Suppressor macrophage treated with lipopolysaccharide for 4 hours (primary cell): Measurements from ENCODE around the gene DUS1L.

Experiments
- DNase-seq: peaks from one replicate; pipeline ENCODE4 v3.0.0-alpha.2; 2020

DUS1L gene

GRCh38 chr17:82076018-82076784 lies 10.6 kb upstream of the DUS1L start:
- DNase-seq: no peak

DNA sequence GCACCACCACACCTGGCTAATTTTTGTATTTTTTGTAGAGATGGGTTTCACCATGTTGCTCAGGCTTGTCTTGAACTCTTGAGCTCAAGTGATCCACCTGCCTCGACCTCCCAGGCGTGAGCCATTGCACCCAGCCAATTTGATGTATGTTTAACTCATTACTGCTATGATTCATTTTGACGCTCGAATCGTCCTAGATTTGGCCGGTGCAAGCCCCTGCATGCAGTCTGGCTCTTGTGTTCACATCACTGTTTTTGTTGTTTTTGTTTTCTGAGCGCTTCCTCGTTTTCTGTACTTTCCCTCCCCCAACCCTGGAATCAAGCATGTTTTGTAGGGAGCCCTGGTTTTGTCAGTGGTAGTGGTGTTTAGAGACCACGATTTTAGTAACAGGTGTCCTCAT lies 7.8 kb upstream of the DUS1L start:
- DNase-seq: no peak

GRCh38 chr17:82072827-82073226 lies 7.2 kb upstream of the DUS1L start:
- DNase-seq: no peak

GRCh38 chr17:82070611-82071010 lies 5.0 kb upstream of the DUS1L start:
- DNase-seq: no peak

- DNase-seq: peak; percentile 29
Measured at GRCh38 chr17:82065193-82065637, 389 bp downstream of the DUS1L start.

DNA sequence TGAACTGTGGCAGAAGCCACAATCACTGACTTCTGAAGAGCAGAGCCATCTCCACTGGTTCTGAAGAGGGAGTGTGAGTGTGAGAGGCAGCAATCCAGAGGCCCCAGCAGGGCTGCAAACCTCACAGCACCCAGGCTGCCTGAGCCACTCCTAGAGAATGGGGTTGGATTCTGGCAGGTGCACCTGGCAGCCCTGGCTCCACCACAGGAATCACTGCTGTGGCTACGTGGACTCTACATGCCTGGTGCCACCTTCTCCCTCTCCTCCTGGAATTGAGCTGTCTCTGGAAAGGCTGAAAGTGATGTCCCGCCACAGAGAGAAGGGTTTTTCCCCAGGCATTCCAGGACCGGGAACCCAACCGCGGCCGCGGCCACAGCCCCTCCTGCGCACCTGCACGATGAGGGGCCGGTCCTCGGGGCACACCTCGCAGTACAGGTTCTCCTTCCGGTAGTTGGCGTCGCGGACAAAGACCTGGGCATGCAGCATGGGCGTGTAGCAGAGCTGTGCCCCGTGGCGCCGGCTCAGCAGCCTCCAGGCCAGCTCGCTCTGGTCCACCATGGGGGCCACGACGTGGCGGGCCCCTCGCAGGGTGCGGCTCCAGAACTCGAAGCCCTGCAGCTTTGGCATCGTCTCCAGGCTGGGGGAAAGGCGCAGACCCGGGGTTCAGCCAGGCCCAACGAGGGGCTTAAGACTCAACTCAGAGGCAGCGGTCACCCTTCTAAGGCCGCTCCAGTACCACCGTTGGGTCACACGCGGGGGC lies 991 bp downstream of the DUS1L start:
- DNase-seq: no peak

DNA sequence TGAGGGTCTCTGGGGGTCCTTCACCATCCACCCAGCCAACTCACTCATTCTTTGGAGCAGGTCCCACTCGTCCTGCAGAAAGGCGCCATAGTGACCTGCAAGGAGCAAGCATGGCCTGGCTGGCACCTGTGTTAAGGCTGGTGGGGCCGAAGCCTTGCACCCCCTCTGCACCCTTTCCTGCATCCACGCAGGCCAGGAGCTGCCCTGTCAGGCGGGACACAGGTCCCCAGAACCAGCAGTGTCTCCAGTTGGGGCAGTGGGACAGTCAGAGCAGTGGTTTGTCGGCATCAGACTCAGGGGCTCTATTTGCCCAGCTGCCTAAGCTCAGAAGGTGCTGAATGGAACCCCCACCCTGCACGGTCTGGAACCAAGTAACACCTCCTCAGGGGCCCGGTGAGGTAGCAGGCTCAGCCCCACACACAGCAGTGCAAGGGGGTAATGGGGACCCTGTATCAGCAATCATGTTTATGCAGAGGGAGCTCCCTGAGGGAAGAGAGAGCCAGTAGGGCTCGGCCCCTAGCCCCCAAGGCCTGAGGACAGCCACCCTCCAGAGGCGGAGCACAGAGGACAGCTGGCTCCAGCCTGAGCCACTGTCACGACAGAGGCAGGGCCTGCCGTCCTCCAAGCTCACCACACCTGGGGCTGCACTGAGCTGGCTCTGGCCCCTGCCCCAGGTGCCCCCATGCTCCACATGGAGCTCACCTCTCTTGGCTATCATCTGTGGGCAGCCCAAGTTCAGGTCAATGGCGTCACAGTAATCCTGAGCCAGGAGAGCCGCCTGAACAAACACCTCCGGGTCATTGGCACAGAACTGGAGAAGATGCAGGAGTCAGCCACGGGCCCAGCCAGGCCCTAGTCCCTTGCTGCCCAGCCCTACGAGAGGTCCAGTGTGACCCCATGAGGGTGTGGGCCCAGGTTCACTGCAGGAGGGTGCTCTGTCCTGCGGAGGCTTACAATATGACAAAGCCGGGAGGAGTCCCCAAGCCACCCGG lies 1.9 kb downstream of the DUS1L start:
- DNase-seq: no peak

DNA sequence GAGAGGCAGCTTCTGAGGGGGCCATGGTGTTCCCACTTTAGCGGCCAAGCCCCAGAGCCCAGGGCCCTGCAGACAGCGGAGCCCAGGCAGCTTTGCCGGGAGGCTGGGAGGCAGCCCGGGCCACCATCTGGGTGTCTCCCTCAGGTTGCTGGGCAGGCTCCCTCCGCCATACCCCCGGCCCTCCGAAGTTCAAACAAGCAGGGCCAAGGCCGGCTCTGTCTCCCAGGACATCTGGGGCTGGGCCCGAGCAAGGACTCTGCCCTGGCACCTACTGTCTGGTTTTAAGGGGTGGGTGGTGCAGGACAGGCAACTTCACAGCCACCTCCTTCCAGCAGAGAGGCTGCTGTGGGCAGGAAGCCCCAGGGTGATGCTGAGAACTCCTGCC lies 2.6 kb downstream of the DUS1L start:
- no peak for DNase-seq

DNA sequence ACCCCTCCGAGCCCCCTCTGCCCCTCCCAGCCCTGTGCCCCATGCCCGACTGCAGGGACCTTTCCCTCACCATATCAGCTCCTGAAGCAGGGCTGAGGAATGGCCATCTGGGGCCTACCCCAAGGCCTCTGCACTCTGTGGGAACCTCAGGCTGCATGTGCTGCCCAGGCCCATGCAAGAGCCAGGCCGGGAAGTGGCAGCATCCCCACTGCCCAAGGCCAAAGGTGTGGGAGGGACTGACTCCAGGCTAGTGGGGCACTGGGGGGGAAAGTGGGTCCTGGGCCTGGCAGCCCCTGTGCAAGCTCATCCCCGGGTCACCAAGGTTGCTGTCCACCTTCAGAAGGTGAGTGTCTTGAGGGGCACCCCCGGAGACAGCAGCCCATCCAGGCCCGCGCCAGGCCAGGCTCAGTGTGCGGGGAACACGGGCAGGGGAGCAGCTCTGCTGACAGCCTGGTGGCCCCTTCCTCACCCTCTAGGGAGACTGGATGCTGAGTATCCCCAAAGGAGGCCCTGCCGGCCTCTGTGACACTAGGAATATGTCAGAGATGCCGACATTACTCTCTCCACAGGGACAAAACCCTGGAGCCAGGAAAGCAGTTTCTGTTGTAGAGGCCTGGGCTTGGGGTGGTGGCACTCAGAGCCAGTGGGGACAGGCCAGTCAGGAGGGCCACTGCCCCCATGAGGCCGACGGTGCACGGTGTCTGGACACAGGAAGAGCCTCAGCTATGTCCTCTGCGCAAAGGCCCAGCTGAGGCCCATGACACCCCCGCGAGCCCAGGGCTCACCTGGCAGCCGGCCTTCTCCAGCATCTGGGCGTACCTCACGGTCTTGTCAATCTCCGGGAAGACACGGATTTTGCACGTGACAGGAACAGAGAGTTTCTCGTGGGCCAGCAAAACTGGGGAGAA lies 3.3 kb downstream of the DUS1L start:
- DNase-seq: no peak

DNA sequence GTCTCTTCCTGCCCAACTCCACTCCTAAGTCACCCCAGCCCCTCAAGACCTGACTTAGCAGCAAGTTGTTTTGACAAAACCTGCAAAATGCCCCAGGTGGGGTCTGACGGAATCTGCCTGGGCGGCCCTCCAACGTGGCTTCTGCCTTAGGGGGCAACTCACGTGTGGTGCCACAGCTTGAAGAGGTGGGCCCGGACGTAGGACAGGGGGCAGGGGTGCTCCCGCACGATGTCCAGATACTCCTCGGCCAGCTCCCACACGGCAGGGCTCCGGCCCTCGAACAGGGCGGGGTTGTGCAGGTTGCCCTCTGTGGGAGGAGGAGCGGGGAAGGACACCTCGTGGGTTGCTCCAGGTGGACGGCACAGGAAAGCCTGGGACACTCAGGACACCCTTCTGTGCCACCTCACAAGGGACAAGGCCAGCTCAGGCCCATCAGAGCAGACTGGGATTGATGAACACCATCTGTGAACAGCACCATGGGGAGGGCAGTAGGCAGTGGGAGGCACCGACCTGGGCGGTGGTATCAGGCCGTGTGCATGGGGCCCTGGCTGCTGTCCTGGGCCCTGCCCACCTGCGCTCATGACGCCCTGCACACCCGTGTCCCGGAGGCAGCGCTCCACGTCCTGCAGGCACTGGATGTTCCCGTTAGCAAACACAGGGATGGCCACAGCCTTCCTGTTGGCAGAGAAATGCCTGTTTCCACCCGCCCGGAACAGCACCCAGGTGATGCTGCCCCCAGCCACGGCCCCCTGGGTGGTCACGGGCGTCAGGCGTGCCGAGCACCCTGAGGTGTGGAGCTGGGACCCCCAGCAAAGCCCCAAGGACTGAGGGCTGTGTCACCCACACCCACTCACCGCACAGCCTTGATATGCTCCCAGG lies 4.3 kb downstream of the DUS1L start:
- DNase-seq: no peak

DNA sequence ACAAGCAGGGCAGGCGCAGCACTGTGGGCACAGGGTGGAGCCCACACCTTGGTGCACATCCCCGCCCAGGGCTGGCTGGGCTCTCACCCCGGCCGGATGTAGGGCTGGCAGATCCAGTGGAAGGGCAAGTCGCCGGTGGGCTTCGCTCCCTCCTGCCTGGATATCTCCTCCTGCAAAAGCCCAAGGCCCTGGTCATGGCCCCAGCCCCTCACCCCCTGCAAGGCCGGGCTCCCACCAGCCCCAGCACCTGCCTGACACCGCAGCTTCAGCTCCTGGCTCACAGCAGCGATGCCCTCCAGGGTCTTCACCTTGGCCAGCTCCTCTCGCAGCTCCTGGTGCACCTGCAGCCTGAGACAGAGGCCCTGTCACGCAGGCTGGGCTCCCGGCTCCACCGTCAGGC lies 5.0 kb downstream of the DUS1L start:
- no peak for DNase-seq

GRCh38 chr17:82060001-82060380 lies 5.6 kb downstream of the DUS1L start:
- no peak for DNase-seq

GRCh38 chr17:82059272-82060000 lies 6.2 kb downstream of the DUS1L start:
- DNase-seq: no peak

GRCh38 chr17:82058855-82059249 lies 6.8 kb downstream of the DUS1L start:
- no peak for DNase-seq

DNA sequence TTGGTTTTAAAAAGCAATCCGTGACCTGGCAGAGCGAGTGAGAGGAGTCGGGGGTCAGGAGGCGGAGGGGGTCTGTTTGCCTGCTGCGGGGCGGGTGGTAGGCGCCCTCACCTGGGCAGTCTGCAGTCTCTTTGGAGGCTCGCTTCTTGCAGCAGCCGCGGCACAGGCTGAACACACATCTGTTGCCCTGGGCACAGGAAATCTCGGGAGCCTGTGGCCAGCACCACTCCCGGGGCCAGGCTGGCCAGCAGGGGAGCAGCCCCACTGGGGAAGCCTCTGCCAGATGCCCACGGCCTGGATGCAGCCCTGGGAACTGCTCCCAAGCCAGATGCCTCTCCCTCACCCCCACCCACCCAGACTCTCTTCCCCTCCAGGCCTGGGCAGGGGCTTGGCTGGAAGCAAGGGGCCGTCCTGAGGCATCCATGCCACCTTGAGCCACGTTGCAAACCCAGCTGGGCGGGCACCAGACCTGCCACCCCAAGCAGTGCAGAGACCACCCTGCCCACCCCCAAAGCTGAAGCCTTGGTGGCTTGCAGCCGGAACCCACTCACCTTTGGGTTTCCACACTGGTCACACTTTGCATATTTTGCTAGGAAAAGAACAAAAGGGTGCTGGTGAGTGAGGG lies 7.3 kb downstream of the DUS1L start:
- DNase-seq: no peak

- DNase-seq: no peak
Measured at GRCh38 chr17:82056729-82057621, 8.6 kb downstream of the DUS1L start.

DNA sequence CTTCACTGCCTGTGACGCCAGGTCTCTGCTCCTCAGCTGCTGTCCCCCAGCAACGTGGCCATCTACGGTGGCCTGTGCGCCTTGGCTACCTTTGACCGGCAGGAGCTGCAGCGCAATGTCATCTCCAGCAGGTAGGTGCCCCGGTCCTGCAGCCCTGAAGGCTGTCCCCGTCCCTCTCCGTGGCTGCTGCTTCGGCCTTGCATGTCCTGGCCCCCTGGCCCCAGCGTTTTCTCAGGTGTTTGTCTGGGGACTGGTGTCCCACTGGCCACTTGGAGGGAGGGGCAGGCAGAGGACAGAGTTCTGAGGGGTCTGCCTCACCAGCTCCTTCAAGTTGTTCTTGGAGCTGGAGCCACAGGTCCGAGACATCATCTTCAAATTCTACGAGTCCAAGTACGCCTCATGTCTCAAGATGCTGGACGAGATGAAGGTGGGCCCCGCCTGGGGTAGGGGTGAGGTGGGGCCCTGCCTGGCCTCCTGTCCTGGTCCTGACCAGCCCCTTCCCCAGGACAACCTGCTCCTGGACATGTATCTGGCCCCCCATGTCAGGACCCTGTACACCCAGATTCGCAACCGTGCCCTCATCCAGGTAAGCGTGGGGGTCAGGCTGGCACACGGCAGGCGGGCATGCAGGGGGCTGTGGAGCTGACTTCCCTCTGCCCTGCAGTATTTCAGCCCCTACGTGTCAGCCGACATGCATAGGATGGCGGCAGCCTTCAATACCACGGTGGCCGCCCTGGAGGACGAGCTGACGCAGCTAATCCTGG lies 9.5 kb downstream of the DUS1L start:
- no peak for DNase-seq
